ENCODE data around the gene TRAPPC11.

DNA sequence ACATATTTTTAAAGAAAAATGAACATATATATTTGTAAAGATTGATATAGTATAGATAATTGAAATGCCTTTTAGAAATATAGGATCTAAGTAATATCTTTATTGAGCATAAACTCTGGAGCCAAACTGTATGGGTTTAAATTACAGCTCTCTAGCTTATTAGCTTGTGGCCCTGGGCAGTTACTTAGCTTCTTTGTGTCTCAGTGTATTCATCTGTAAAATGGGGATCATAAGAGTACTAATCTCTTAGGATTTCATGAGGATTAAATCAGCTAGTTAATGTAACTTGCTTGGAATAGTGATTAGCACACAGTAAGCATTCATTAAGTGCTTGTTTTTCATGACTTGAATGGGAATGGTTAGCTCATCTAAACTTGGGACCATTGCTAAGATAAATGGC lies 32.8 kb downstream of the TRAPPC11 start:
- TF ChIP-seq POLR2A (IDR thresholded peaks at IDR 0.05; ENCODE audit: low read depth, low read length) (no peak), MXI1 (IDR thresholded peaks at IDR 0.05; ENCODE audit: borderline replicate concordance, low read depth, low read length) (no peak), MAZ (IDR thresholded peaks at IDR 0.05; ENCODE audit: borderline replicate concordance, low read depth, low read length) (no peak), CEBPB (IDR thresholded peaks at IDR 0.05; ENCODE audit: low read depth, low read length) (no peak), RFX5 (IDR thresholded peaks at IDR 0.05; ENCODE audit: low read depth, low read length) (no peak)
- TF ChIP-seq, protein P1, sequence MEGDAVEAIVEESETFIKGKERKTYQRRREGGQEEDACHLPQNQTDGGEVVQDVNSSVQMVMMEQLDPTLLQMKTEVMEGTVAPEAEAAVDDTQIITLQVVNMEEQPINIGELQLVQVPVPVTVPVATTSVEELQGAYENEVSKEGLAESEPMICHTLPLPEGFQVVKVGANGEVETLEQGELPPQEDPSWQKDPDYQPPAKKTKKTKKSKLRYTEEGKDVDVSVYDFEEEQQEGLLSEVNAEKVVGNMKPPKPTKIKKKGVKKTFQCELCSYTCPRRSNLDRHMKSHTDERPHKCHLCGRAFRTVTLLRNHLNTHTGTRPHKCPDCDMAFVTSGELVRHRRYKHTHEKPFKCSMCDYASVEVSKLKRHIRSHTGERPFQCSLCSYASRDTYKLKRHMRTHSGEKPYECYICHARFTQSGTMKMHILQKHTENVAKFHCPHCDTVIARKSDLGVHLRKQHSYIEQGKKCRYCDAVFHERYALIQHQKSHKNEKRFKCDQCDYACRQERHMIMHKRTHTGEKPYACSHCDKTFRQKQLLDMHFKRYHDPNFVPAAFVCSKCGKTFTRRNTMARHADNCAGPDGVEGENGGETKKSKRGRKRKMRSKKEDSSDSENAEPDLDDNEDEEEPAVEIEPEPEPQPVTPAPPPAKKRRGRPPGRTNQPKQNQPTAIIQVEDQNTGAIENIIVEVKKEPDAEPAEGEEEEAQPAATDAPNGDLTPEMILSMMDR (conservative IDR thresholded peaks at IDR 0.05; ENCODE audit: low read depth, low read length) = no peak
